ENCODE data around the gene KCNMA1.

DNA sequence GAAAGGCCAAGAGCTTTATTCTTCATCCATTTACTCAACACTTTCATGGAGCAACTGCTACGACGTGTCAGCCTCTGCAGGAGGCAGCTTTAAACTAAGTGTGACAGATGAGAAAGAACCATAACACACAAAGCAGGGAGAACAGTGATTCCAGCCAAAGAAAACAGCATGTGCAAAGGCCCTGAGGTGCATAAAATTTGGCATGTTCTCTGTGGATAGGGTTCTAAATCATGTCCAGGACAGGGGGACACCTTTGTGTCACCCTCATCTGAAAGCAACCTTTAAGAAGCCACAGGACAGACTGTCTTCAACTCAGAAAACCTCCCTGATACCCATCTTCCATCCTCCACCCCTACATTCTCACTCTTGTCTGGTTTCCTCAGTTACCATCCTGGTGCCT lies 116.6 kb downstream of the KCNMA1 start:
- no peak for TF ChIP-seq GATA2 (IDR thresholded peaks at IDR 0.05; ENCODE audit: low read depth, low read length)
- no peak for TF ChIP-seq GATA3 (IDR thresholded peaks at IDR 0.05; ENCODE audit: low read depth, low read length)

Data from SH-SY5Y (cell line).